GM21367 (cell line): ENCODE measurements around the gene SYNPO.

Experiments used
- ATAC-seq: cut with Tn5 transposase; IDR thresholded peaks from one replicate; pipeline ENCODE4 v1.9.1; 2021; ENCODE audit not compliant: unreplicated experiment

The SYNPO gene

GRCh38 chr5:150656191-150657132 lies 16.0 kb downstream of the SYNPO start:
- ATAC-seq, result peak; percentile 63

- no peak for ATAC-seq
These were observed 17.7 kb downstream of the SYNPO start for GRCh38 chr5:150658121-150658520.

- no peak for ATAC-seq
These were observed 18.3 kb downstream of the SYNPO start for GRCh38 chr5:150658699-150659265.

- ATAC-seq, result no peak
These were observed 19.1 kb downstream of the SYNPO start for GRCh38 chr5:150659360-150660107.

GRCh38 chr5:150660108-150660831 lies 19.8 kb downstream of the SYNPO start:
- ATAC-seq, result no peak

GRCh38 chr5:150661086-150661485 lies 20.6 kb downstream of the SYNPO start, which contains the start of gene MYOZ3:
MYOZ3 (plus strand) TSS chr5:150661251; CDS start chr5:150662942, 1,691 bp downstream.
- no peak for ATAC-seq

- no peak for ATAC-seq
These were observed 21.5 kb downstream of the SYNPO start for GRCh38 chr5:150661821-150662596.

GRCh38 chr5:150662731-150663516 lies 22.5 kb downstream of the SYNPO start:
- no peak for ATAC-seq

GRCh38 chr5:150663936-150664335 lies 23.5 kb downstream of the SYNPO start:
- ATAC-seq, result no peak

- ATAC-seq, result no peak
These were observed 24.6 kb downstream of the SYNPO start for GRCh38 chr5:150665044-150665443.

- no peak for ATAC-seq
These were observed 30.0 kb downstream of the SYNPO start for GRCh38 chr5:150670275-150670947.

GRCh38 chr5:150670948-150671310 lies 30.5 kb downstream of the SYNPO start:
- no peak for ATAC-seq

GRCh38 chr5:150671509-150672236 lies 31.2 kb downstream of the SYNPO start:
- ATAC-seq, result no peak

GRCh38 chr5:150672237-150672883 lies 31.9 kb downstream of the SYNPO start:
- no peak for ATAC-seq

GRCh38 chr5:150672884-150673275 lies 32.4 kb downstream of the SYNPO start:
- ATAC-seq, result no peak

GRCh38 chr5:150674341-150674821 lies 33.9 kb downstream of the SYNPO start:
- no peak for ATAC-seq

- no peak for ATAC-seq
These were observed 34.6 kb downstream of the SYNPO start for GRCh38 chr5:150675069-150675468.

- no peak for ATAC-seq
These were observed 36.1 kb downstream of the SYNPO start for GRCh38 chr5:150676578-150676977.
